ENCODE measurements around the gene ZNF524.
A peak's percentile ranks its signal among the peaks of the same experiment; 100 is the strongest.
"Not testable (repeated sequence)": the region's sequence is repeated elsewhere in the genome, so short reads cannot be mapped to it uniquely, and the experiment has no call there.

Gene ZNF524

GRCh38 chr19:55581823-55582223 is 18.3 kb upstream of the ZNF524 start:
- DNase-seq (ENCODE audit: low read depth), result no peak

- DNase-seq (ENCODE audit: low read depth), result not testable (repeated sequence)
Measured at GRCh38 chr19:55582284-55582683, 17.8 kb upstream of the ZNF524 start.

GRCh38 chr19:55583897-55584296 is 16.2 kb upstream of the ZNF524 start:
- not testable (repeated sequence) for DNase-seq (ENCODE audit: low read depth)

- DNase-seq (ENCODE audit: low read depth), result no peak
Measured at GRCh38 chr19:55584871-55585270, 15.2 kb upstream of the ZNF524 start.

GRCh38 chr19:55585658-55586339 is 14.3 kb upstream of the ZNF524 start:
- DNase-seq (ENCODE audit: low read depth), result peak; percentile 67

- DNase-seq (ENCODE audit: low read depth), result peak; percentile 89
Measured at GRCh38 chr19:55586976-55587668, 13.0 kb upstream of the ZNF524 start.

GRCh38 chr19:55588738-55589137 is 11.3 kb upstream of the ZNF524 start:
- no peak for DNase-seq (ENCODE audit: low read depth)

- DNase-seq (ENCODE audit: low read depth), result no peak
Measured at GRCh38 chr19:55590109-55590508, 10.0 kb upstream of the ZNF524 start.

GRCh38 chr19:55590617-55591016 is 9.5 kb upstream of the ZNF524 start:
- peak; percentile 29 for DNase-seq (ENCODE audit: low read depth)

- no peak for DNase-seq (ENCODE audit: low read depth)
Measured at GRCh38 chr19:55591555-55591954, 8.5 kb upstream of the ZNF524 start.

GRCh38 chr19:55592391-55593090 is 7.5 kb upstream of the ZNF524 start:
- DNase-seq (ENCODE audit: low read depth), result no peak

- no peak for DNase-seq (ENCODE audit: low read depth)
Measured at GRCh38 chr19:55593096-55593772, 6.9 kb upstream of the ZNF524 start.

GRCh38 chr19:55594996-55595545 is 5.0 kb upstream of the ZNF524 start:
- no peak for DNase-seq (ENCODE audit: low read depth)

- DNase-seq (ENCODE audit: low read depth), result no peak
Measured at GRCh38 chr19:55596304-55596703, 3.8 kb upstream of the ZNF524 start.

- no peak for DNase-seq (ENCODE audit: low read depth)
Measured at GRCh38 chr19:55597501-55597921, 2.6 kb upstream of the ZNF524 start.

GRCh38 chr19:55598034-55598433 is 2.1 kb upstream of the ZNF524 start:
- DNase-seq (ENCODE audit: low read depth), result no peak

GRCh38 chr19:55598719-55599467 is 1.2 kb upstream of the ZNF524 start:
- peak; percentile 97 for DNase-seq (ENCODE audit: low read depth)

GRCh38 chr19:55599468-55599841 is 633 bp upstream of the ZNF524 start, which contains the start of gene FIZ1:
Gene FIZ1, minus strand, starts transcription at chr19:55599517. Its CDS starts 1,652 bp downstream, at chr19:55597865.
- peak; percentile 99 for DNase-seq (ENCODE audit: low read depth)

- no peak for DNase-seq (ENCODE audit: low read depth)
Measured at GRCh38 chr19:55600662-55601028, 557 bp downstream of the ZNF524 start.

- DNase-seq (ENCODE audit: low read depth), result no peak
Measured at GRCh38 chr19:55601084-55601483, 996 bp downstream of the ZNF524 start.
